ENCODE data around the gene SYVN1.

GRCh38 chr11:65108469-65109123 is 25.7 kb downstream of the SYVN1 start:
- TF ChIP-seq CTCF (IDR thresholded peaks at IDR 0.05) = peak in 3 of 6 experiments; percentile 9 to 35 (median 18)
- TF ChIP-seq POLR2A (IDR thresholded peaks at IDR 0.05) = no peak

Measured in esophagus squamous epithelium (tissue), 4 donors.